DOHH2 (cell line): ENCODE results near the gene METTL9.
A peak's percentile ranks its signal among the peaks of the same experiment; 100 is the strongest.

Experiments used
- H3F3A ChIP-seq: fragments of 200-600 bp; sonication (generic), shearing (Covaris generic); 2 replicates; pipeline ENCODE4 v1.6.0; 2016; ENCODE audit warnings: antibody characterized with exemption, mild to moderate bottlenecking; ENCODE audit not compliant: control insufficient read depth, insufficient read depth
- H3K27ac ChIP-seq: fragments of 200-600 bp; sonication (generic); 2 replicates; pipeline ENCODE4 v1.5.1; 2014; ENCODE audit warnings: low read depth, mild to moderate bottlenecking, low read length, moderate library complexity
- H3K27me3 ChIP-seq: fragments of 200-600 bp; sonication (generic); 2 replicates; pipeline ENCODE4 v1.6.1; 2014; ENCODE audit warnings: mild to moderate bottlenecking, low read length, mixed read lengths; ENCODE audit not compliant: control insufficient read depth
- H3K36me3 ChIP-seq: fragments of 200-600 bp; sonication (generic); 2 replicates; pipeline ENCODE4 v1.6.1; 2014; ENCODE audit warnings: mild to moderate bottlenecking, low read length, moderate library complexity, mixed read lengths; ENCODE audit not compliant: control insufficient read depth
- H3K4me1 ChIP-seq: fragments of 200-600 bp; sonication (generic); 2 replicates; pipeline ENCODE4 v1.6.1; 2014; ENCODE audit warnings: mild to moderate bottlenecking, low read length, mixed read lengths; ENCODE audit not compliant: control insufficient read depth
- H3K4me2 ChIP-seq: fragments of 200-600 bp; sonication (generic); 2 replicates; pipeline ENCODE4 v1.6.0; 2014; ENCODE audit warnings: mild to moderate bottlenecking, low read length, moderate library complexity
- H3K4me3 ChIP-seq: fragments of 200-600 bp; sonication (generic); 2 replicates; pipeline ENCODE4 v1.5.1; 2014; ENCODE audit warnings: mild to moderate bottlenecking, low read length, mixed read lengths
- H3K79me2 ChIP-seq: fragments of 200-600 bp; sonication (generic); 2 replicates; pipeline ENCODE4 v1.6.1; 2014; ENCODE audit warnings: mild to moderate bottlenecking, low read length, mixed read lengths; ENCODE audit not compliant: control insufficient read depth
- H3K9me2 ChIP-seq: fragments of 200-600 bp; sonication (generic); replicated peaks from 2 replicates; pipeline ENCODE4 v1.6.1; 2014; ENCODE audit warnings: mild to moderate bottlenecking, low read length, mixed read lengths; ENCODE audit not compliant: control insufficient read depth
- H3K9me3 ChIP-seq: fragments of 200-600 bp; sonication (generic); 2 replicates; pipeline ENCODE4 v1.6.1; 2014; ENCODE audit warnings: antibody characterized with exemption, low read length, mixed read lengths; ENCODE audit not compliant: control insufficient read depth, insufficient read depth
- H4K20me1 ChIP-seq: fragments of 200-600 bp; sonication (generic); 2 replicates; pipeline ENCODE4 v1.6.0; 2014; ENCODE audit warnings: low read depth, mild to moderate bottlenecking, antibody characterized with exemption, low read length, moderate library complexity; ENCODE audit not compliant: control insufficient read depth, insufficient read depth
- CTCF ChIP-seq: fragments of 200-600 bp; sonication (generic); IDR thresholded peaks from one replicate; pipeline ENCODE4 v1.5.1; 2014; ENCODE audit warnings: antibody characterized with exemption, mild to moderate bottlenecking, low read depth, low read length; ENCODE audit not compliant: poor library complexity, severe bottlenecking
- EZH2phosphoT487 ChIP-seq: fragments of 200-600 bp; sonication (generic); IDR thresholded peaks from 2 replicates; pipeline ENCODE4 v1.6.1; 2017; ENCODE audit warnings: borderline replicate concordance, mild to moderate bottlenecking, antibody characterized with exemption, low read length, moderate library complexity, mixed read lengths

The METTL9 gene

GRCh38 chr16:21598701-21599121 is 666 bp upstream of the METTL9 start:
- peaks cover 7% of the 10 kb centered on the region; the same call in 1 of the 2 replicates for H3F3A ChIP-seq
- H3K4me1 ChIP-seq, result peaks cover 28% of the 10 kb centered on the region
- no peaks in the 10 kb centered on the region for H3K27me3 ChIP-seq
- TF ChIP-seq CTCF, result no peak
- TF ChIP-seq EZH2phosphoT487, result no peak
- H3K27ac ChIP-seq, result peak overlapping the region; percentile 63
- H3K9me3 ChIP-seq, result no peaks in the 10 kb centered on the region
- peaks cover 43% of the 10 kb centered on the region for H3K79me2 ChIP-seq
- peaks cover 9% of the 10 kb centered on the region for H3K36me3 ChIP-seq
- H3K4me2 ChIP-seq, result peak overlapping the region; percentile 94
- peak overlapping the region; percentile 95 for H3K4me3 ChIP-seq
- peaks cover 13% of the 10 kb centered on the region for H4K20me1 ChIP-seq
- H3K9me2 ChIP-seq, result no peaks in the 10 kb centered on the region

GRCh38 chr16:21600031-21600773 is 825 bp downstream of the METTL9 start:
- Histone ChIP-seq H3K4me2 (peak overlapping the region; percentile 85), H3K9me2 (no peaks in the 10 kb centered on the region), H3K4me3 (peak overlapping the region; percentile 95), H3K27me3 (no peaks in the 10 kb centered on the region), H3K36me3 (peaks cover 17% of the 10 kb centered on the region), H3K79me2 (peaks cover 58% of the 10 kb centered on the region), H3K27ac (peak overlapping the region; percentile 71), H4K20me1 (peaks cover 21% of the 10 kb centered on the region), H3K4me1 (peaks cover 40% of the 10 kb centered on the region), H3K9me3 (no peaks in the 10 kb centered on the region), H3F3A (peaks cover 7% of the 10 kb centered on the region; the same call in 1 of the 2 replicates)
- no peak for TF ChIP-seq CTCF
- TF ChIP-seq EZH2phosphoT487, result no peak

GRCh38 chr16:21602785-21603184 is 3.4 kb downstream of the METTL9 start:
- peaks cover 83% of the 10 kb centered on the region for H3K79me2 ChIP-seq
- H3F3A ChIP-seq, result peaks cover 7% of the 10 kb centered on the region; the same call in 1 of the 2 replicates
- peaks cover 21% of the 10 kb centered on the region for H4K20me1 ChIP-seq
- H3K9me2 ChIP-seq, result no peaks in the 10 kb centered on the region
- no peaks in the 10 kb centered on the region for H3K9me3 ChIP-seq
- no peak overlapping the region for H3K4me3 ChIP-seq
- H3K4me2 ChIP-seq, result no peak overlapping the region
- TF ChIP-seq CTCF (no peak), EZH2phosphoT487 (no peak)
- no peak overlapping the region for H3K27ac ChIP-seq
- peaks cover 17% of the 10 kb centered on the region for H3K36me3 ChIP-seq
- H3K4me1 ChIP-seq, result peaks cover 35% of the 10 kb centered on the region
- no peaks in the 10 kb centered on the region for H3K27me3 ChIP-seq
